Mucosa of descending colon (tissue), 3 donors: ENCODE results near the gene RBPJ. TPM values are rescaled to one million over a fixed set of nuclear protein-coding genes. Genes with fewer than 3 reads are reported as not detected.

Experiments used
- ATAC-seq: fragments of 200-7000 bp; cut with Tn5 transposase; one replicate; pipeline ENCODE4 v1.9.1; 2020; ENCODE audit warnings: mild to moderate bottlenecking, moderate library complexity
- DNase-seq, 3 donors: peaks; one replicate each; pipeline ENCODE4 v3.0.0-alpha.2; 2020
- H3K36me3 ChIP-seq: fragments of 200-600 bp; one replicate; pipeline ENCODE4 v1.8.0; 2021; ENCODE audit warnings: low read depth, mild to moderate bottlenecking
- H3K4me1 ChIP-seq: fragments of 200-600 bp; one replicate; pipeline ENCODE4 v1.8.0; 2021; ENCODE audit warnings: low read depth, mild to moderate bottlenecking
- H3K4me3 ChIP-seq: fragments of 200-600 bp; one replicate; pipeline ENCODE4 v1.8.0; 2021; ENCODE audit warnings: mild to moderate bottlenecking
- H3K9me3 ChIP-seq: fragments of 200-600 bp; one replicate; pipeline ENCODE4 v1.8.0; 2021; ENCODE audit warnings: mild to moderate bottlenecking
- CTCF ChIP-seq: fragments of 200-600 bp; IDR thresholded peaks from one replicate; pipeline ENCODE4 v1.8.0; 2022; ENCODE audit warnings: antibody characterized with exemption, mild to moderate bottlenecking
- intact Hi-C, 2 donors: fragments of 100-400 bp; cut with DNase I in 1 of 2; cut with micrococcal nuclease in 1 of 2; formaldehyde crosslinking; loops; one replicate each; pipeline versions ENCODE4 v1.11.0 to v1.11.1; 2022; cut with DNase I, micrococcal nuclease
- total RNA-seq, 3 donors: library from RNA; stranded (reverse); fragmentation: NEBNext Ultra II Directional in 2 of 3; extraction: Animal tissue kit (Norgen Biotek cat#: 25700) in 2 of 3; gene quantifications; one replicate each; pipeline versions ENCODE4 v1.2.1 to v1.2.4, GENCODE V29; 2021 to 2023
- donor health status: DM: no; HTN: no; CAD: no; lungs with moderate emphysema.
- donor health status: DM: no; HTN: no; CAD: no.
- donor health status: DM: no; HTN: yes; CAD: no.

RBPJ gene
- total RNA-seq, 3 donors from 2014 or later: 50.4 to 133 (median 52.0) TPM

GRCh38 chr4:26372525-26373172, 51.8 kb downstream of the RBPJ start:
- H3K9me3 ChIP-seq: no peaks in the 10 kb centered on the region
- H3K36me3 ChIP-seq: no peaks in the 10 kb centered on the region
- DNase-seq: peak in 1 of 3 donors; percentile 39
- ATAC-seq: peak; percentile 58
- intact Hi-C loops: no loop called here
- H3K4me1 ChIP-seq: peaks cover 12% of the 10 kb centered on the region
- no peak for TF ChIP-seq CTCF
- no peak overlapping the region for H3K4me3 ChIP-seq

- Histone ChIP-seq H3K4me1 (peaks cover 12% of the 10 kb centered on the region), H3K4me3 (no peak overlapping the region), H3K9me3 (no peaks in the 10 kb centered on the region), H3K36me3 (no peaks in the 10 kb centered on the region)
- intact Hi-C loops: no loop called here
- DNase-seq (no peak), ATAC-seq (no peak)
- TF ChIP-seq CTCF: no peak
Measured at GRCh38 chr4:26375551-26375950, 54.7 kb downstream of the RBPJ start.

GRCh38 chr4:26377328-26378311, 56.8 kb downstream of the RBPJ start:
- DNase-seq (no peak), ATAC-seq (no peak)
- TF ChIP-seq CTCF: no peak
- Histone ChIP-seq H3K36me3 (no peaks in the 10 kb centered on the region), H3K4me1 (peaks cover 7% of the 10 kb centered on the region), H3K9me3 (no peaks in the 10 kb centered on the region), H3K4me3 (no peak overlapping the region)
- intact Hi-C loops: no loop called here

- intact Hi-C loops: no loop called here
- Histone ChIP-seq H3K4me3 (no peak overlapping the region), H3K4me1 (no peaks in the 10 kb centered on the region), H3K36me3 (no peaks in the 10 kb centered on the region), H3K9me3 (no peaks in the 10 kb centered on the region)
- DNase-seq: no peak
- ATAC-seq: no peak
- TF ChIP-seq CTCF: no peak
Measured at GRCh38 chr4:26379837-26380236, 59.0 kb downstream of the RBPJ start.

GRCh38 chr4:26380740-26381139, 59.9 kb downstream of the RBPJ start:
- Histone ChIP-seq H3K4me1 (no peaks in the 10 kb centered on the region), H3K4me3 (no peak overlapping the region), H3K36me3 (no peaks in the 10 kb centered on the region), H3K9me3 (no peaks in the 10 kb centered on the region)
- no peak for DNase-seq
- no peak for ATAC-seq
- TF ChIP-seq CTCF: no peak
- intact Hi-C loops: no loop called here
